Stimulated activated CD4-positive, alpha-beta T cell treated with anti-CD3 and anti-CD28 coated beads, TNF-alpha, amount 100 ng/mL, for 48 hours (primary cell): Measurements from ENCODE around the gene SIDT1.

Experiments used
- DNase-seq, 3 donors: peaks; one replicate each; pipeline ENCODE4 v3.0.0-alpha.2; 2020; ENCODE audit warnings: low read depth in 3 of 3

The SIDT1 gene

GRCh38 chr3:113545594-113545993, 13.2 kb downstream of the SIDT1 start:
- DNase-seq, result no peak

GRCh38 chr3:113546414-113546893, 14.1 kb downstream of the SIDT1 start:
- no peak for DNase-seq

- DNase-seq, result no peak
These were observed 16.1 kb downstream of the SIDT1 start for GRCh38 chr3:113548501-113548900.

- no peak for DNase-seq
These were observed 19.5 kb downstream of the SIDT1 start for GRCh38 chr3:113551820-113552219.

- no peak for DNase-seq
These were observed 20.5 kb downstream of the SIDT1 start for GRCh38 chr3:113552851-113553250.

- no peak for DNase-seq
These were observed 22.8 kb downstream of the SIDT1 start for GRCh38 chr3:113555138-113555537.

GRCh38 chr3:113556316-113556945, 24.1 kb downstream of the SIDT1 start:
- no peak for DNase-seq

- DNase-seq, result no peak
These were observed 24.6 kb downstream of the SIDT1 start for GRCh38 chr3:113556946-113557335.

- DNase-seq, result no peak
These were observed 25.0 kb downstream of the SIDT1 start for GRCh38 chr3:113557374-113557773.

- no peak for DNase-seq
These were observed 26.7 kb downstream of the SIDT1 start for GRCh38 chr3:113559009-113559408.

GRCh38 chr3:113560271-113560670, 27.9 kb downstream of the SIDT1 start:
- no peak for DNase-seq

- DNase-seq, result no peak
These were observed 28.7 kb downstream of the SIDT1 start for GRCh38 chr3:113560831-113561623.

GRCh38 chr3:113565555-113565954, 33.2 kb downstream of the SIDT1 start:
- DNase-seq, result no peak

GRCh38 chr3:113570158-113570557, 37.8 kb downstream of the SIDT1 start:
- no peak for DNase-seq

GRCh38 chr3:113571360-113571759, 39.0 kb downstream of the SIDT1 start:
- no peak for DNase-seq

GRCh38 chr3:113573728-113574127, 41.4 kb downstream of the SIDT1 start:
- DNase-seq, result no peak

GRCh38 chr3:113574213-113574612, 41.9 kb downstream of the SIDT1 start:
- DNase-seq, result no peak

GRCh38 chr3:113575206-113575605, 42.9 kb downstream of the SIDT1 start:
- DNase-seq, result no peak

GRCh38 chr3:113585228-113585627, 52.9 kb downstream of the SIDT1 start:
- DNase-seq, result no peak

GRCh38 chr3:113585720-113586119, 53.4 kb downstream of the SIDT1 start:
- DNase-seq, result no peak

- DNase-seq, result no peak
These were observed 56.5 kb downstream of the SIDT1 start for GRCh38 chr3:113588806-113589205.

GRCh38 chr3:113589971-113590370, 57.6 kb downstream of the SIDT1 start:
- DNase-seq, result no peak

- DNase-seq, result no peak
These were observed 58.6 kb downstream of the SIDT1 start for GRCh38 chr3:113590983-113591382.
